CD4-positive, alpha-beta T cell (primary cell): ENCODE data around the gene WNT8B. TPM values are rescaled to one million over a fixed set of nuclear protein-coding genes. Genes with fewer than 3 reads are reported as not detected.

Experiments used
- ATAC-seq: fragments of 200-7000 bp; cut with Tn5 transposase; one replicate; pipeline ENCODE4 v1.10.0; 2022; ENCODE audit warnings: mild to moderate bottlenecking; ENCODE audit not compliant: poor library complexity
- CTCF ChIA-PET: fragments of 350-600 bp; sonication (Branson Sonifier 250); formaldehyde crosslinking; loops from one replicate; lab custom pipeline; 2021; ENCODE audit warnings: antibody characterized with exemption, inconsistent platforms; lab: Charles Lee
- POLR2A ChIA-PET: fragments of 350-600 bp; sonication (Branson Sonifier 250); formaldehyde crosslinking; loops from one replicate; lab custom pipeline; 2021; ENCODE audit warnings: antibody characterized with exemption, inconsistent platforms; lab: Charles Lee
- DNase-seq, 14 experiments: peaks; one replicate each; pipeline ENCODE4 v3.0.0-alpha.2; 2013 to 2020; ENCODE audit warnings: mixed read lengths in 2 of 14
- H3K27ac ChIP-seq, 2 donors: one replicate each; pipeline versions ENCODE4 v1.5.1 to v1.7.0; 2013; ENCODE audit warnings: low read length in 2 of 2, low read depth in 1 of 2, mild to moderate bottlenecking in 1 of 2
- H3K27me3 ChIP-seq, 2 experiments: 1 replicate in 1 of 2; 2 replicates in 1 of 2; pipeline versions ENCODE4 v1.6.1 to v1.7.0; 2013; ENCODE audit warnings: low read length in 2 of 2, control low read depth in 1 of 2, mild to moderate bottlenecking in 1 of 2, moderate library complexity in 1 of 2; ENCODE audit not compliant: insufficient read depth in 2 of 2, control insufficient read depth in 1 of 2
- H3K36me3 ChIP-seq: one replicate; pipeline ENCODE4 v1.6.1; 2013; ENCODE audit warnings: low read length, control low read depth; ENCODE audit not compliant: insufficient read depth
- H3K4me1 ChIP-seq: one replicate; pipeline ENCODE4 v1.6.1; 2013; ENCODE audit warnings: low read length, control low read depth; ENCODE audit not compliant: insufficient read depth
- H3K4me3 ChIP-seq: one replicate; pipeline ENCODE4 v1.5.1; 2013; ENCODE audit warnings: mild to moderate bottlenecking, low read length, moderate library complexity
- H3K9me3 ChIP-seq, 2 experiments: 1 replicate in 1 of 2; 2 replicates in 1 of 2; pipeline versions ENCODE4 v1.6.1 to v1.7.0; 2013; ENCODE audit warnings: low read length in 2 of 2, mild to moderate bottlenecking in 2 of 2, control low read depth in 1 of 2, moderate library complexity in 1 of 2; ENCODE audit not compliant: control insufficient read depth in 1 of 2, insufficient read depth in 1 of 2
- H3K27ac Mint-ChIP-seq: one replicate; pipeline ENCODE4 v1.8.0; 2020; ENCODE audit warnings: mixed read lengths
- H3K27me3 Mint-ChIP-seq: one replicate; pipeline ENCODE4 v1.8.0; 2021; ENCODE audit warnings: mixed read lengths
- H3K36me3 Mint-ChIP-seq: one replicate; pipeline ENCODE4 v1.8.0; 2021; ENCODE audit warnings: low read depth, mixed read lengths
- H3K4me1 Mint-ChIP-seq: one replicate; pipeline ENCODE4 v1.8.0; 2021; ENCODE audit warnings: low read depth, mixed read lengths
- H3K4me3 Mint-ChIP-seq: one replicate; pipeline ENCODE4 v1.8.0; 2020; ENCODE audit warnings: mild to moderate bottlenecking, mixed read lengths
- H3K9me3 Mint-ChIP-seq: one replicate; pipeline ENCODE4 v1.8.0; 2020; ENCODE audit warnings: mixed read lengths
- CTCF ChIP-seq: fragments of 200-600 bp; IDR thresholded peaks from one replicate; pipeline ENCODE4 v1.8.0; 2022; ENCODE audit warnings: antibody characterized with exemption, mild to moderate bottlenecking
- intact Hi-C, 2 experiments: fragments of 100-400 bp; cut with DNase I in 1 of 2; cut with micrococcal nuclease in 1 of 2; formaldehyde crosslinking; loops; one replicate each; pipeline versions ENCODE4 v1.15.1 to v1.9.0; 2023 to 2025; cut with DNase I, micrococcal nuclease
- total RNA-seq, 174 experiments: library from RNA in 2 of 174; stranded (reverse) in 2 of 174; gene quantifications; one replicate each; pipeline ENCODE4 v1.2.3 and lab custom pipeline; 2021 to 2026

Gene WNT8B
- total RNA-seq, 2 experiments from 2014 or later: not detected

- peak within 1 kb of the TSS; percentile 90 for H3K4me3 Mint-ChIP-seq
- no peaks in the 10 kb centered on the region for H3K27me3 ChIP-seq
- peaks cover 39% of the 10 kb centered on the region for H3K4me1 ChIP-seq
- intact Hi-C loops: loop anchor here in 1 of 2 experiments (2.0 to 10.0 kb wide), 3 partner anchors 243 to 825 kb away; partner anchors contain the start of genes BLOC1S2, BTRC, COX15 and CUTC
- DNase-seq: peak; percentile 82 to 92 (median 84)
- peaks cover 29% of the 10 kb centered on the region for H3K36me3 ChIP-seq
- H3K9me3 Mint-ChIP-seq: no peaks in the 10 kb centered on the region
- no peaks in the 10 kb centered on the region for H3K9me3 ChIP-seq
- H3K4me3 ChIP-seq: peak within 1 kb of the TSS; percentile 96
- peaks cover 38% of the 10 kb centered on the region for H3K4me1 Mint-ChIP-seq
- peak within 1 kb of the TSS; percentile 71 to 80 for H3K27ac ChIP-seq
- no peak for TF ChIP-seq CTCF
- H3K27ac Mint-ChIP-seq: peak within 1 kb of the TSS; percentile 86
- ChIA-PET POLR2A (interaction anchor here (0.9 to 2.1 kb wide), 4 partner anchors 11 to 48 kb away, joined by 3 to 7 read pairs (median 5); no protein-coding TSS in a partner anchor), CTCF (interaction anchor here (1.0 to 3.5 kb wide), 3 partner anchors 11 to 20 kb away, joined by 3 to 21 read pairs (median 3); no protein-coding TSS in a partner anchor)
- peaks cover 45% of the 10 kb centered on the region for H3K36me3 Mint-ChIP-seq
- H3K27me3 Mint-ChIP-seq: no peaks in the 10 kb centered on the region
- peak; percentile 81 for ATAC-seq
Measured at GRCh38 chr10:100529475-100530298, 66.9 kb downstream of the WNT8B start, which contains the start of gene NDUFB8. NDUFB8 (minus strand) TSS chr10:100529871; CDS start chr10:100529851, 20 bp downstream.

- Mint-ChIP-seq H3K27me3 (no peaks in the 10 kb centered on the region), H3K36me3 (peaks cover 24% of the 10 kb centered on the region), H3K4me1 (peaks cover 29% of the 10 kb centered on the region), H3K27ac (no peak overlapping the region), H3K9me3 (no peaks in the 10 kb centered on the region), H3K4me3 (peak overlapping the region; percentile 47)
- Histone ChIP-seq H3K4me1 (peaks cover 44% of the 10 kb centered on the region), H3K4me3 (no peak overlapping the region), H3K36me3 (peaks cover 8% of the 10 kb centered on the region), H3K27me3 (no peaks in the 10 kb centered on the region), H3K9me3 (no peaks in the 10 kb centered on the region), H3K27ac (no peak overlapping the region)
- intact Hi-C loops: loop anchor here in 1 of 2 experiments (5.0 to 10.0 kb wide), 2 partner anchors 799 to 823 kb away; partner anchors contain the start of genes BTRC, COX15 and CUTC
- ChIA-PET CTCF (interaction anchor here (1.6 kb wide), 1 partner anchor 30 kb away, joined by 5 read pairs; no protein-coding TSS in a partner anchor), POLR2A (no interaction called here)
- ATAC-seq (no peak), DNase-seq (no peak)
- no peak for TF ChIP-seq CTCF
Measured at GRCh38 chr10:100531761-100532160, 69.0 kb downstream of the WNT8B start.

Other genes with a start within 250 kb of the WNT8B start
- 10 to 100 TPM in 1 of 2 experiments, 1 to 10 TPM in 1; 9.7 to 13.6 TPM for gene CHUK, start 233.4 kb upstream of the WNT8B start, total RNA-seq
- gene CWF19L1, start 195.4 kb upstream of the WNT8B start, total RNA-seq: 10 to 100 TPM; 60.1 to 66.7 TPM
- 10 to 100 TPM; 49.4 to 55.9 TPM for gene BLOC1S2, start 176.3 kb upstream of the WNT8B start, total RNA-seq
- not detected for gene PKD2L1, start 132.8 kb upstream of the WNT8B start, total RNA-seq
- 1 to 10 TPM; 1.7 TPM for gene SCD, start 115.8 kb upstream of the WNT8B start, total RNA-seq
- 10 to 100 TPM; 49.2 to 52.1 TPM for gene SEC31B, start 56.9 kb downstream of the WNT8B start, total RNA-seq
- gene NDUFB8, start 66.9 kb downstream of the WNT8B start, total RNA-seq: 100 to 1,000 TPM; 155 to 173 TPM
- 10 to 100 TPM; 29.7 to 30.5 TPM for gene HIF1AN, start 72.9 kb downstream of the WNT8B start, total RNA-seq